ENCODE measurements around the gene STK10. TPM values are rescaled to one million over a fixed set of nuclear protein-coding genes. Genes with fewer than 3 reads are reported as not detected.

STK10 gene
- total RNA-seq, 2 experiments from 2014 or later: 91.2 to 92.1 TPM

GRCh38 chr5:172129256-172129910 lies 58.6 kb downstream of the STK10 start:
- CTCF ChIA-PET: interaction anchor here (0.6 to 1.4 kb wide), 3 partner anchors 10 to 154 kb away, joined by 3 to 4 read pairs (median 3); partner anchors contain the start of gene UBTD2
- POLR2A ChIA-PET: no interaction called here

- POLR2A ChIA-PET: no interaction called here
- CTCF ChIA-PET: interaction anchor here (1.2 kb wide), 1 partner anchor 61 kb away, joined by 3 read pairs; no protein-coding TSS in a partner anchor
These were observed 60.4 kb downstream of the STK10 start for GRCh38 chr5:172127581-172127980.

DNA sequence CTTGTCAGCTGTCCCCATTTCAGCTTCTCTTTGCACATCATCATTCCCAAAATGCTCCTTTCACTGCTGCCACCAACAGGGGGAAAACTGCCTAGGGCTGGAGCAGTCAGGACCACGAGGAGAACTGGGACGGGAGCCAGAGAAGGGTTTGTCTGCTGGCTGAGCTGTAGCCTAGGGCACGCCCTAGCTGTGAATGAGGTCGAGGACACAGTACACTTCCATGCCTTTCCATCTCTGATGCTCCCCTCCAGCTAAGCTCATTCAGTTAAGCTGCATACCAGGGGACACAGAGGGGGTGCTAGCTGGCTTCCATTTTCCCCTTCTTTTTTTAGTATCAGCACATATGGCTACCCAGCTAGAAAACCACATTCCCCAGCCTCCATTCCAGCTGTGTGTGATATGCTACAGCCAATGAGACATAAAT lies 64.7 kb downstream of the STK10 start:
- ChIA-PET CTCF (interaction anchor here (1.2 kb wide), 1 partner anchor 59 kb away, joined by 4 read pairs; no protein-coding TSS in a partner anchor), POLR2A (interaction anchor here (0.5 kb wide), 1 partner anchor 37 kb away, joined by 3 read pairs; no protein-coding TSS in a partner anchor)

GRCh38 chr5:172119921-172120688 lies 67.9 kb downstream of the STK10 start:
- ChIA-PET POLR2A (interaction anchor here (0.8 kb wide), 1 partner anchor 29 kb away, joined by 6 read pairs; no protein-coding TSS in a partner anchor), CTCF (interaction anchor here (0.6 kb wide), 1 partner anchor 10 kb away, joined by 3 read pairs; no protein-coding TSS in a partner anchor)

DNA sequence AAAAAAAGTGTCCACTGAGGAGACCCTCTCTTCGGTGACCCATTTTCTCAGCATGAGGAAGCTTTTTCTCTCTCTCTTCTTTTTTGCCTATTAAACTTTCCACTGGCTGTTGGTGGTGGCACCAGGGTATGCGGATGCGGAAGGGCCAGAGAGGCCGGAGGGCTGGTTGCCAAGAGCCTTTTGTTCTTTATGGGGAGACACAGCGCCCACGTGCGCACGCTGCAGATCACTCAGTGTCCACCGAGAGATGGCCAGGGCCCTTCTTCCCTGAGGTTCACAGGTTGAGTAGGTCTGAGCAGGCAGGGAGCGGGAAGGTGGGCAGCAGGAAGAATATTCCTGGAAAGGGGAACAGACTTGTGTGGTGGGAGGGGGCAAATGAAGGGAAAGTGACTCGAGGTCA lies 69.1 kb downstream of the STK10 start:
- ChIA-PET CTCF (interaction anchor here (1.3 kb wide), 1 partner anchor 52 kb away, joined by 3 read pairs; no protein-coding TSS in a partner anchor), POLR2A (interaction anchor here (0.7 kb wide), 1 partner anchor 136 kb away, joined by 3 read pairs; no protein-coding TSS in a partner anchor)

DNA sequence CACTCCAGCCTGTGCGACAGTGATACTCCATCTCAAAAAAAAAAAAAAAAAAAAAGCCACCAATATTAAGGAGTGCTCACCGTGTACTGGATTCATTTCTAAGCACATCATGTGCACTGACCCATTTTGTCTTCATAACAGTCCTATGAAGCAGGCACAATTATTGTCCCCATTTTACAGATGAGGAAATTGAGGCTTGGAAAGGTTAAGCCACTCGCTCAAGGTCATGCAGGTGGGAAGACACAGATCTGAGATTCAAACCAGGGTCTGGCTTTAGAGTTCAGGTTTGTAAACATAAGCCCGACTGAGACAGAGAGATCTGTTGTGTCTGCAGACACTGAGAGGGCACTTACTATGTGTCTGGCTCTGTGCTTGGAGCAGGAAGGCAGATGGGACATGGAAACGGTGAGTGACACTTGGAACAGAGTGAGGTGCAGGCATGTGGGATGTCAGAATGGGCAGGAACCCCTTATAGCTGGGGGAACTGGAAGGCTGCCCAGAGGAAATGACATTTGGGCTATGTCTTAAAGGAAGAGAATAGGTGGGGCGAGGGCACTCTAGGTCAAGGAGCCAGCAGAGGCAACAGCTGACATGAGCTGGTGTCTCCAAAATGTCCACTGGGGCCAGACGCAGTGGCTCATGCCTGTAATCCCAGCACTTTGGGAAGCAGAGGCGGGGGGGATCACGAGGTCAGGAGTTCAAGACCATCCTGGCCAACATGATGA lies 69.9 kb downstream of the STK10 start:
- ChIA-PET POLR2A (interaction anchor here (0.7 kb wide), 1 partner anchor 135 kb away, joined by 3 read pairs; no protein-coding TSS in a partner anchor), CTCF (interaction anchor here (1.3 kb wide), 1 partner anchor 51 kb away, joined by 3 read pairs; no protein-coding TSS in a partner anchor)

- ChIA-PET CTCF (interaction anchor here (0.7 to 3.9 kb wide), 7 partner anchors 17 to 92 kb away, joined by 3 to 24 read pairs (median 4); partner anchors contain the start of gene STK10), POLR2A (interaction anchor here (1.0 to 3.1 kb wide), 5 partner anchors 9 to 71 kb away, joined by 3 to 31 read pairs (median 6); no protein-coding TSS in a partner anchor)
These were observed 72.5 kb downstream of the STK10 start for GRCh38 chr5:172115541-172115982.

GRCh38 chr5:172114875-172115422 lies 73.1 kb downstream of the STK10 start:
- CTCF ChIA-PET: interaction anchor here (0.7 to 3.9 kb wide), 6 partner anchors 44 to 72 kb away, joined by 3 to 24 read pairs (median 4); partner anchors contain the start of gene STK10
- POLR2A ChIA-PET: interaction anchor here (0.6 to 3.1 kb wide), 7 partner anchors 9 to 844 kb away, joined by 3 to 31 read pairs (median 4); partner anchors contain the start of genes RPL26L1 and STK10

DNA sequence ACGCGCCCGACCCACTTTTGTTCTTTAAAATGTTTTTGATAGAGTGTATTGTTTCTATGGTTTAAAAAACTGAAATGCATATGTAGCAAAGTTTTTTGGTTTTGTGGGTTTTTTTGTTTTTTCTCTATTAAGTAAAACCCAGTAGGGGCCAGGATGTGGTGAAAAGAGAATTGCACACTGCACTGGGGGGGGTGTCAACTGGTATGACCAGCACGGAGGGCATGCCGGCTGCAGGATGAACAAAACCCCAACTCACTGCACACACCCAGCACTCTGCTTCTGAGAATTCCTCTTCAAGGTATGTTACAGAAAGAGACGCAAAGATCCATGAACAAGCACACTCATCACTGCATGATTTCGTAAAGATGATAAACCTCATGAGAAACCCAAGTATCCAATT lies 75.0 kb downstream of the STK10 start:
- ChIA-PET CTCF (interaction anchor here (0.7 to 4.9 kb wide), 3 partner anchors 61 to 74 kb away, joined by 3 to 56 read pairs (median 24); partner anchors contain the start of gene STK10), POLR2A (interaction anchor here (2.2 to 3.1 kb wide), 2 partner anchors 62 to 74 kb away, joined by 17 to 31 read pairs; no protein-coding TSS in a partner anchor)

- CTCF ChIA-PET: interaction anchor here (1.5 to 4.9 kb wide), 3 partner anchors 62 to 75 kb away, joined by 6 to 56 read pairs (median 7); partner anchors contain the start of gene STK10
- POLR2A ChIA-PET: interaction anchor here (0.5 to 2.2 kb wide), 8 partner anchors 61 to 237 kb away, joined by 3 to 17 read pairs (median 4); partner anchors contain the start of genes STK10 and UBTD2
These were observed 76.2 kb downstream of the STK10 start for GRCh38 chr5:172111852-172112225.

DNA sequence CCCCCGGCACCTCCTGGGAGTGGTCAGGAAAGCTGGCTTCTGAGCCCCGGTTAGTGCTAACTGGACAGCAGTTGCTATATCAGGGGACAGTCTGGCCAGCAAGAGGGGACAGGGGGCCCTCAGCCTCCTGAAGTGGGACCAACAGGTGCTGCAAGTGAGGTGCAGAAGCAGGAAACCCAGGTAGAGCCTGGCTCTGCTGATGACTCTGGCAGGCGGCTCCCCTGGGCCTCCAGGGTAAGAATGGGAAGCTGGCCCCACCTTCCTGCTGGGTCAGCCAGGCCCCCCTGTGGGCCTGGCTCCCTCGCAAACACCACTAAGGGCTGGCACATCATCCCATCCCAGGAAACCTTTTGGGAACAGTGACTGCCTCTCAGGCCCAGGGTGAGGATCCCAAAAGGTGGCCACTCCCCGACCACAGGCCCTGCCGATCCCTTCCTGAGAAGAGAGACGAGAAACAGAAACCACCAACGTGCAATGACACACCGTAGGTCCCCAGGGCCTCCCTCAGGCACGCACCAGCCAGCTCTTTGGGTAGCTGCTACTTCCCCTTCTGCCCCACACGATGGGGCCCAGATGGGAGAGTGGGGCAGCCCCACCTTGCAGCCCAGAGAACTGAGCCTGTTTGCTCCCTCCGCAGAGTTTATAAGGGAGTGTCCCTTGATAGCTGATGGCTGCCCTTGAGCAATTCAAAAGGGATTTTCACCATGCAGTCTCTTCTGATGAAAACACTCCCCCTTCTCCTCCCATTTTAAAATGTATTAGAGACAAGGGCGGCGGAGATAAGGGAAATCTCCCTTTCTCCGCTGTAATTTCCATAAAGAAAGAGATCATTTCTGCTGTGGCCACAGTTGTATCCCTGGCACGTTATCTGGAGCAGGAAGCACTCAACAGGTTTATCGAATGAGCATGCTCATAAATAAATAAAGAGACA lies 76.8 kb downstream of the STK10 start:
- ChIA-PET CTCF (interaction anchor here (0.6 to 4.9 kb wide), 6 partner anchors 63 to 182 kb away, joined by 3 to 56 read pairs (median 6); partner anchors contain the start of gene STK10), POLR2A (interaction anchor here (0.5 to 2.2 kb wide), 9 partner anchors 62 to 236 kb away, joined by 3 to 17 read pairs (median 4); partner anchors contain the start of gene UBTD2)

- CTCF ChIA-PET: interaction anchor here (0.7 to 4.9 kb wide), 4 partner anchors 68 to 227 kb away, joined by 3 to 56 read pairs (median 4); partner anchors contain the start of gene STK10
- POLR2A ChIA-PET: interaction anchor here (1.0 to 2.0 kb wide), 2 partner anchors 63 to 74 kb away, joined by 4 to 5 read pairs; no protein-coding TSS in a partner anchor
These were observed 77.7 kb downstream of the STK10 start for GRCh38 chr5:172110260-172110815.

DNA sequence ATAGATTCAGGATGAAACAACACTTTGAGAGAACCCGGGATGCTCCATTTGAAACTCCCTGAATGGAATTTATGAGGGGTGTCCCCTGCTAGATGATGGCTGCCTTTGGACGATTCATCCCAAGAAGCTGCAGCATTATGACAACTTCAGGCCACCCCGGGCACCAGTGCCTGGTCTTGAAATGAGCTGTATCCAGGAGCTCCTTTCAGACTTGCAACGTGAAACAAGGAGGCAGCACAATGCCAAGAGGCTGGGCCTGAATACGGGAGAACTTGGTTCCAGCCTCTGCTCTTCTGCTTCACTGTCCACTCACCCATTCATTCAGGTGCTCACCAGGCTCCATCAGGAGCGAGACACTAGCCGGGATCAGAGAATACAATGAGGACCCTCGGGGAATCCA lies 78.3 kb downstream of the STK10 start:
- POLR2A ChIA-PET: no interaction called here

GRCh38 chr5:172107571-172107970 lies 80.5 kb downstream of the STK10 start:
- POLR2A ChIA-PET: no interaction called here
- CTCF ChIA-PET: interaction anchor here (1.1 to 5.7 kb wide), 4 partner anchors 65 to 181 kb away, joined by 3 to 42 read pairs (median 3); partner anchors contain the start of gene STK10

More for the DNA sequence above, 78.3 kb downstream of the STK10 start:
- CTCF ChIA-PET: interaction anchor here (0.7 to 4.9 kb wide), 2 partner anchors 77 to 227 kb away, joined by 3 to 56 read pairs; partner anchors contain the start of gene STK10

DNA sequence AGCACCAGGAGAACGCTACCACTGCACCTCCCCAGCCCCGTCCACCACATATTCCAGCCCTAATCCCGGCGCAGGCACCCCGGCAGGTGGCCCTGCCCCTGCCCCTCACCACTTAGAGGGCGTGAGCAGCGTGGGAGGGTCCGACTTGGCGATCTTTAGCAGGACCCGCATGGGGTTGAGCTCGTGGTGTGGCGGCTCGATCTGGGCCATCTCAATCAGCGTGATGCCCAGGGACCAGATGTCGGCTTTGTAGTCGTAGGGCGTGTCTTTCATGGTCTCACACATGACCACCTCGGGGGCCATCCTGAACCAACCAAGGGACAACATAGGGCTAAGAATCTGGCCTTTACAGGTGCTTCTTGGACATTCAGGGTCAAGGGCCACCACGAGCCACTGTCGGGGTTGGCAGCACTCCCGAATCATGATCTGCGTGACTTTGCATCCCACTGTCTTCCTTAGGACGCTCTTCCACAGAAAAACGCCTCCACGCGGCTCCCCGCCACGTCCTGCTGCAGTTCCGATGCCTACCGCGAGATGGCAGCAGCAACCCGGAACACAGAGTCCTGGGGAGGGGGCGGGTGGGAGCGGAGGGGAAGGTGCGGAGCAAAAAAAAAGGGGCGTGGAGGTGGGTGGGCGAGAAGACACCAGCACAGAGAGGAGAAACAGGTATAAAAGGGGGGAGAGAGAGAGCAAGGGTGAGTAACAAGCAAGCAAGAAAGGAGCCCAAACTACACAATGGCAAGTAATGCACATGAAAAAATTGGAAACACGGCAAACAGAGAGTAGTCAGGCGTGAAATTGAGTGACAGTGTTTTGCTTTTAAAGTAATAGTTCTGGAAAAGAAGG lies 81.3 kb downstream of the STK10 start:
- CTCF ChIA-PET: interaction anchor here (0.6 to 5.7 kb wide), 12 partner anchors 25 to 182 kb away, joined by 3 to 42 read pairs (median 3); partner anchors contain the start of gene STK10
- POLR2A ChIA-PET: interaction anchor here (0.7 to 0.8 kb wide), 2 partner anchors 9 to 118 kb away, joined by 3 to 6 read pairs; no protein-coding TSS in a partner anchor

Measured in activated CD8-positive, alpha-beta memory T cell treated with anti-CD3 and anti-CD28 coated beads for 36 hours (primary cell).